ENCODE results near the gene PI4KA. TPM values are rescaled to one million over a fixed set of nuclear protein-coding genes. Genes with fewer than 3 reads are reported as not detected.
"Not testable (repeated sequence)": the region's sequence is repeated elsewhere in the genome, so short reads cannot be mapped to it uniquely, and the experiment has no call there.

PI4KA gene
- total and polyA plus RNA-seq, 2 donors = 32.5 to 64.0 TPM

- Histone ChIP-seq H3K9me3 (ENCODE audit: control insufficient read depth in 2 of 2, insufficient read depth in 1 of 2, low read length in 1 of 2) (peaks cover 0 to 3% of the 10 kb centered on the region in 2 donors), H3K27me3 (ENCODE audit: control insufficient read depth in 2 of 2, insufficient read depth in 1 of 2, low read length in 1 of 2) (no peaks in the 10 kb centered on the region), H3K4me1 (ENCODE audit: control insufficient read depth in 2 of 2, insufficient read depth in 2 of 2, low read length in 2 of 2) (no peaks in the 10 kb centered on the region), H3K4me3 (ENCODE audit: low read length in 2 of 2) (no peak overlapping the region), H3K27ac (ENCODE audit: low read depth in 1 of 2, low read length in 1 of 2) (no peak overlapping the region), H3K36me3 (ENCODE audit: control insufficient read depth in 2 of 2, insufficient read depth in 2 of 2, low read length in 1 of 2) (peaks cover 49 to 62% of the 10 kb centered on the region in 2 donors)
- DNase-seq (ENCODE audit: low read depth in 6 of 9, low spot score in 9 of 9) = no peak
- 95% methylated on average over 29 of the region's 29 CpGs for WGBS
Measured at GRCh38 chr22:20727118-20728015, 131.2 kb downstream of the PI4KA start.

- Histone ChIP-seq H3K4me3 (ENCODE audit: low read length in 2 of 2) (no peak overlapping the region), H3K9me3 (ENCODE audit: control insufficient read depth in 2 of 2, insufficient read depth in 1 of 2, low read length in 1 of 2) (peaks cover 0 to 3% of the 10 kb centered on the region in 2 donors), H3K27ac (ENCODE audit: low read depth in 1 of 2, low read length in 1 of 2) (no peak overlapping the region), H3K27me3 (ENCODE audit: control insufficient read depth in 2 of 2, insufficient read depth in 1 of 2, low read length in 1 of 2) (no peaks in the 10 kb centered on the region), H3K36me3 (ENCODE audit: control insufficient read depth in 2 of 2, insufficient read depth in 2 of 2, low read length in 1 of 2) (peaks cover 60 to 61% of the 10 kb centered on the region in 2 donors), H3K4me1 (ENCODE audit: control insufficient read depth in 2 of 2, insufficient read depth in 2 of 2, low read length in 2 of 2) (no peaks in the 10 kb centered on the region)
- 98% methylated on average over 11 of the region's 11 CpGs for WGBS
- DNase-seq (ENCODE audit: low read depth in 6 of 9, low spot score in 9 of 9) = no peak
Measured at GRCh38 chr22:20725987-20726558, 132.5 kb downstream of the PI4KA start.

GRCh38 chr22:20724676-20725454 lies 133.7 kb downstream of the PI4KA start:
- no peaks in the 10 kb centered on the region for H3K27me3 ChIP-seq (ENCODE audit: control insufficient read depth in 2 of 2, insufficient read depth in 1 of 2, low read length in 1 of 2)
- H3K36me3 ChIP-seq (ENCODE audit: control insufficient read depth in 2 of 2, insufficient read depth in 2 of 2, low read length in 1 of 2) = peaks cover 58 to 63% of the 10 kb centered on the region in 2 donors
- no peak for DNase-seq (ENCODE audit: low read depth in 6 of 9, low spot score in 9 of 9)
- H3K27ac ChIP-seq (ENCODE audit: low read depth in 1 of 2, low read length in 1 of 2) = no peak overlapping the region
- no peak overlapping the region for H3K4me3 ChIP-seq (ENCODE audit: low read length in 2 of 2)
- H3K9me3 ChIP-seq (ENCODE audit: control insufficient read depth in 2 of 2, insufficient read depth in 1 of 2, low read length in 1 of 2) = peaks cover 0 to 3% of the 10 kb centered on the region in 2 donors
- no peaks in the 10 kb centered on the region for H3K4me1 ChIP-seq (ENCODE audit: control insufficient read depth in 2 of 2, insufficient read depth in 2 of 2, low read length in 2 of 2)
- 93% methylated on average over 9 of the region's 9 CpGs for WGBS

GRCh38 chr22:20721409-20722218 lies 137.0 kb downstream of the PI4KA start:
- no peaks in the 10 kb centered on the region for H3K27me3 ChIP-seq (ENCODE audit: control insufficient read depth in 2 of 2, insufficient read depth in 1 of 2, low read length in 1 of 2)
- H3K36me3 ChIP-seq (ENCODE audit: control insufficient read depth in 2 of 2, insufficient read depth in 2 of 2, low read length in 1 of 2) = peaks cover 30 to 47% of the 10 kb centered on the region in 2 donors
- H3K27ac ChIP-seq (ENCODE audit: low read depth in 1 of 2, low read length in 1 of 2) = peak overlapping the region in 1 of 2 donors; percentile 42
- no peaks in the 10 kb centered on the region for H3K4me1 ChIP-seq (ENCODE audit: control insufficient read depth in 2 of 2, insufficient read depth in 2 of 2, low read length in 2 of 2)
- H3K9me3 ChIP-seq (ENCODE audit: control insufficient read depth in 2 of 2, insufficient read depth in 1 of 2, low read length in 1 of 2) = no peaks in the 10 kb centered on the region
- 87% methylated on average over 13 of the region's 13 CpGs for WGBS
- no peak for DNase-seq (ENCODE audit: low read depth in 6 of 9, low spot score in 9 of 9)
- no peak overlapping the region for H3K4me3 ChIP-seq (ENCODE audit: low read length in 2 of 2)

- no peaks in the 10 kb centered on the region for H3K9me3 ChIP-seq (ENCODE audit: control insufficient read depth in 2 of 2, insufficient read depth in 1 of 2, low read length in 1 of 2)
- H3K27ac ChIP-seq (ENCODE audit: low read depth in 1 of 2, low read length in 1 of 2) = no peak overlapping the region
- no peak for DNase-seq (ENCODE audit: low read depth in 6 of 9, low spot score in 9 of 9)
- H3K4me1 ChIP-seq (ENCODE audit: control insufficient read depth in 2 of 2, insufficient read depth in 2 of 2, low read length in 2 of 2) = no peaks in the 10 kb centered on the region
- WGBS = 98% methylated on average over 13 of the region's 13 CpGs
- H3K27me3 ChIP-seq (ENCODE audit: control insufficient read depth in 2 of 2, insufficient read depth in 1 of 2, low read length in 1 of 2) = no peaks in the 10 kb centered on the region
- H3K4me3 ChIP-seq (ENCODE audit: low read length in 2 of 2) = no peak overlapping the region
- H3K36me3 ChIP-seq (ENCODE audit: control insufficient read depth in 2 of 2, insufficient read depth in 2 of 2, low read length in 1 of 2) = peaks cover 23 to 41% of the 10 kb centered on the region in 2 donors
Measured at GRCh38 chr22:20720692-20721408, 137.8 kb downstream of the PI4KA start.

- not testable (repeated sequence) for H3K4me3 ChIP-seq (ENCODE audit: low read length in 2 of 2); H3K4me1 ChIP-seq (ENCODE audit: control insufficient read depth in 2 of 2, insufficient read depth in 2 of 2, low read length in 2 of 2); H3K27ac ChIP-seq (ENCODE audit: low read depth in 1 of 2, low read length in 1 of 2); H3K27me3 ChIP-seq (ENCODE audit: control insufficient read depth in 2 of 2, insufficient read depth in 1 of 2, low read length in 1 of 2); DNase-seq (ENCODE audit: low read depth in 6 of 9, low spot score in 9 of 9); H3K9me3 ChIP-seq (ENCODE audit: control insufficient read depth in 2 of 2, insufficient read depth in 1 of 2, low read length in 1 of 2)
- WGBS = 99% methylated on average over 13 of the region's 13 CpGs
- peaks cover 13 to 38% of the 10 kb centered on the region in 2 donors for H3K36me3 ChIP-seq (ENCODE audit: control insufficient read depth in 2 of 2, insufficient read depth in 2 of 2, low read length in 1 of 2)
Measured at GRCh38 chr22:20718727-20719126, 139.9 kb downstream of the PI4KA start.

GRCh38 chr22:20717981-20718380 lies 140.6 kb downstream of the PI4KA start:
- not testable (repeated sequence) for H3K27me3 ChIP-seq (ENCODE audit: control insufficient read depth in 2 of 2, insufficient read depth in 1 of 2, low read length in 1 of 2); DNase-seq (ENCODE audit: low read depth in 6 of 9, low spot score in 9 of 9); H3K27ac ChIP-seq (ENCODE audit: low read depth in 1 of 2, low read length in 1 of 2); H3K4me1 ChIP-seq (ENCODE audit: control insufficient read depth in 2 of 2, insufficient read depth in 2 of 2, low read length in 2 of 2); H3K4me3 ChIP-seq (ENCODE audit: low read length in 2 of 2); H3K9me3 ChIP-seq (ENCODE audit: control insufficient read depth in 2 of 2, insufficient read depth in 1 of 2, low read length in 1 of 2)
- WGBS = 93% methylated on average over 6 of the region's 7 CpGs
- peaks cover 15 to 44% of the 10 kb centered on the region in 2 donors for H3K36me3 ChIP-seq (ENCODE audit: control insufficient read depth in 2 of 2, insufficient read depth in 2 of 2, low read length in 1 of 2)

- H3K9me3 ChIP-seq (ENCODE audit: control insufficient read depth in 2 of 2, insufficient read depth in 1 of 2, low read length in 1 of 2); H3K27me3 ChIP-seq (ENCODE audit: control insufficient read depth in 2 of 2, insufficient read depth in 1 of 2, low read length in 1 of 2); H3K4me3 ChIP-seq (ENCODE audit: low read length in 2 of 2); H3K27ac ChIP-seq (ENCODE audit: low read depth in 1 of 2, low read length in 1 of 2); DNase-seq (ENCODE audit: low read depth in 6 of 9, low spot score in 9 of 9); H3K4me1 ChIP-seq (ENCODE audit: control insufficient read depth in 2 of 2, insufficient read depth in 2 of 2, low read length in 2 of 2): not testable (repeated sequence)
- H3K36me3 ChIP-seq (ENCODE audit: control insufficient read depth in 2 of 2, insufficient read depth in 2 of 2, low read length in 1 of 2) = peaks cover 16 to 47% of the 10 kb centered on the region in 2 donors
- WGBS = 92% methylated on average over 17 of the region's 17 CpGs
Measured at GRCh38 chr22:20717213-20717866, 141.3 kb downstream of the PI4KA start.

All from thymus (tissue), 11 donors.